PC-9 (cell line): ENCODE data around the gene DNAJC11. TPM values are rescaled to one million over a fixed set of nuclear protein-coding genes. Genes with fewer than 3 reads are reported as not detected.

Source experiments
- BruUV-seq: library from RNA; stranded (reverse); fragments of 400-500 nt; replicated peaks from 2 replicates; lab custom pipeline; 2021; lab: Mats Ljungman, UMichigan
- CTCF ChIA-PET: fragments of 300-600 bp; sonication (Branson Sonifier 250); formaldehyde crosslinking; loops from one replicate; lab custom pipeline; 2022; ENCODE audit warnings: antibody characterized with exemption; lab: Charles Lee
- POLR2A ChIA-PET: fragments of 300-600 bp; sonication (Branson Sonifier 250); formaldehyde crosslinking; loops from one replicate; lab custom pipeline; 2022; ENCODE audit warnings: antibody characterized with exemption; ENCODE audit not compliant: unreplicated experiment; lab: Charles Lee
- DNase-seq, 2 experiments: peaks; one replicate each; pipeline versions ENCODE4 v3.0.0 to v3.0.0-alpha.2; 2015 to 2022; ENCODE audit warnings: mixed read lengths in 1 of 2
- H2AFZ ChIP-seq: fragments of 200-600 bp; sonication (generic); 2 replicates; pipeline ENCODE4 v1.8.1; 2017; ENCODE audit warnings: antibody characterized with exemption
- H3F3A ChIP-seq: fragments of 200-600 bp; sonication (generic); 2 replicates; pipeline ENCODE4 v1.8.1; 2017; ENCODE audit warnings: antibody characterized with exemption, mild to moderate bottlenecking, low read depth; ENCODE audit not compliant: insufficient read depth
- H3K27ac ChIP-seq: fragments of 200-600 bp; sonication (generic); 2 replicates; pipeline ENCODE4 v1.6.1; 2016; ENCODE audit warnings: mixed run types
- H3K27me3 ChIP-seq: fragments of 200-600 bp; sonication (generic); 2 replicates; pipeline ENCODE4 v1.6.1; 2016; ENCODE audit warnings: low read depth, mixed run types; ENCODE audit not compliant: insufficient read depth
- H3K36me3 ChIP-seq: fragments of 200-600 bp; sonication (generic); 2 replicates; pipeline ENCODE4 v1.6.1; 2016; ENCODE audit warnings: low read depth, mixed run types
- H3K4me1 ChIP-seq: fragments of 200-600 bp; sonication (generic); replicated peaks from 2 replicates; pipeline ENCODE4 v1.6.1; 2016; ENCODE audit warnings: mixed run types; ENCODE audit not compliant: insufficient read depth
- H3K4me2 ChIP-seq: fragments of 200-600 bp; sonication (generic); 2 replicates; pipeline ENCODE4 v1.6.1; 2017; ENCODE audit warnings: mixed run types
- H3K4me3 ChIP-seq: fragments of 200-600 bp; sonication (generic); 2 replicates; pipeline ENCODE4 v1.6.1; 2016; ENCODE audit warnings: mixed run types
- H3K79me2 ChIP-seq: fragments of 200-600 bp; sonication (generic); 2 replicates; pipeline ENCODE4 v1.6.1; 2017; ENCODE audit warnings: low read depth, mixed run types
- H3K9me2 ChIP-seq: fragments of 200-600 bp; sonication (generic); 2 replicates; pipeline ENCODE4 v1.8.1; 2017; ENCODE audit warnings: mild to moderate bottlenecking; ENCODE audit not compliant: insufficient read depth
- H3K9me3 ChIP-seq: fragments of 200-600 bp; sonication (generic); 2 replicates; pipeline ENCODE4 v1.8.1; 2016; ENCODE audit warnings: low read depth; ENCODE audit not compliant: insufficient read depth
- H4K20me1 ChIP-seq: fragments of 200-600 bp; sonication (generic); 2 replicates; pipeline ENCODE4 v1.8.1; 2017; ENCODE audit not compliant: insufficient read depth
- CTCF ChIP-seq: fragments of 200-600 bp; sonication (generic); conservative IDR thresholded peaks from 2 replicates; pipeline ENCODE4 v1.6.1; 2017; ENCODE audit warnings: mixed run types, antibody characterized with exemption, mild to moderate bottlenecking, moderate library complexity
- EZH2 ChIP-seq: fragments of 200-600 bp; sonication (generic); IDR thresholded peaks from 2 replicates; pipeline ENCODE4 v1.8.0; 2017; ENCODE audit warnings: antibody characterized with exemption, low read depth
- intact Hi-C: fragments of 100-400 bp; cut with micrococcal nuclease; formaldehyde crosslinking; loops from one replicate; pipeline ENCODE4 v1.10.0; 2022; ENCODE audit not compliant: unreplicated experiment
- total RNA-seq: library from RNA; stranded (reverse); gene quantifications from 2 replicates; pipeline ENCODE4 v1.2.3, GENCODE V29; 2021

DNAJC11 gene
- total RNA-seq, 1 experiment from 2014 or later, result 52.8 TPM

GRCh38 chr1:6674771-6675170 is 26.8 kb downstream of the DNAJC11 start:
- Histone ChIP-seq H3K27ac (no peak overlapping the region), H3K79me2 (no peaks in the 10 kb centered on the region), H3K4me1 (no peaks in the 10 kb centered on the region), H3K4me3 (no peak overlapping the region), H3K4me2 (no peak overlapping the region), H3K27me3 (no peaks in the 10 kb centered on the region), H3K9me2 (no peaks in the 10 kb centered on the region), H2AFZ (no peak overlapping the region), H3K36me3 (no peaks in the 10 kb centered on the region), H3K9me3 (no peaks in the 10 kb centered on the region), H3F3A (no peaks in the 10 kb centered on the region), H4K20me1 (no peaks in the 10 kb centered on the region)
- CTCF ChIA-PET, result no interaction called here
- intact Hi-C loops, result loop anchor here (10.0 kb wide), 1 partner anchor 650 kb away; no protein-coding TSS in a partner anchor
- POLR2A ChIA-PET, result no interaction called here
- DNase-seq, result no peak
- no TSS peak for BruUV-seq
- TF ChIP-seq CTCF (no peak), EZH2 (no peak)

- Histone ChIP-seq H3K9me2 (no peaks in the 10 kb centered on the region), H3K27ac (no peak overlapping the region), H3K4me2 (no peak overlapping the region), H3K36me3 (no peaks in the 10 kb centered on the region), H3K4me1 (no peaks in the 10 kb centered on the region), H3K9me3 (no peaks in the 10 kb centered on the region), H4K20me1 (no peaks in the 10 kb centered on the region), H3F3A (no peaks in the 10 kb centered on the region), H3K79me2 (no peaks in the 10 kb centered on the region), H2AFZ (no peak overlapping the region), H3K27me3 (no peaks in the 10 kb centered on the region), H3K4me3 (no peak overlapping the region)
- CTCF ChIA-PET, result no interaction called here
- POLR2A ChIA-PET, result no interaction called here
- TF ChIP-seq EZH2 (no peak), CTCF (no peak)
- DNase-seq, result no peak
- no TSS peak for BruUV-seq
- intact Hi-C loops, result loop anchor here (10.0 kb wide), 1 partner anchor 649 kb away; no protein-coding TSS in a partner anchor
Measured at GRCh38 chr1:6673816-6674398, 27.7 kb downstream of the DNAJC11 start.

GRCh38 chr1:6672558-6672957 is 29.1 kb downstream of the DNAJC11 start:
- Histone ChIP-seq H3K4me1 (no peaks in the 10 kb centered on the region), H3K9me2 (no peaks in the 10 kb centered on the region), H3K4me3 (no peak overlapping the region), H3K9me3 (no peaks in the 10 kb centered on the region), H3K27ac (no peak overlapping the region), H3K4me2 (no peak overlapping the region), H2AFZ (no peak overlapping the region), H3F3A (no peaks in the 10 kb centered on the region), H4K20me1 (no peaks in the 10 kb centered on the region), H3K27me3 (no peaks in the 10 kb centered on the region), H3K36me3 (no peaks in the 10 kb centered on the region), H3K79me2 (no peaks in the 10 kb centered on the region)
- no peak for DNase-seq
- intact Hi-C loops, result loop anchor here (10.0 kb wide), 1 partner anchor 648 kb away; no protein-coding TSS in a partner anchor
- BruUV-seq, result no TSS peak
- TF ChIP-seq EZH2, result no peak
- TF ChIP-seq CTCF, result no peak
- ChIA-PET CTCF (no interaction called here), POLR2A (no interaction called here)
